HCEC 1CT (cell line): ENCODE data around the gene PDE1A.
A peak's percentile ranks its signal among the peaks of the same experiment; 100 is the strongest.

Experiments used
- DNase-seq: peaks from one replicate; pipeline ENCODE4 v3.0.0-alpha.2; 2017

PDE1A gene

GRCh38 chr2:182113334-182113733, 313.5 kb downstream of the PDE1A start:
- no peak for DNase-seq

GRCh38 chr2:182110347-182110746, 316.5 kb downstream of the PDE1A start:
- DNase-seq, result no peak

- DNase-seq, result no peak
Measured at GRCh38 chr2:182103526-182103925, 323.3 kb downstream of the PDE1A start.

- DNase-seq, result peak; percentile 15
Measured at GRCh38 chr2:182101263-182101662, 325.6 kb downstream of the PDE1A start.

DNA sequence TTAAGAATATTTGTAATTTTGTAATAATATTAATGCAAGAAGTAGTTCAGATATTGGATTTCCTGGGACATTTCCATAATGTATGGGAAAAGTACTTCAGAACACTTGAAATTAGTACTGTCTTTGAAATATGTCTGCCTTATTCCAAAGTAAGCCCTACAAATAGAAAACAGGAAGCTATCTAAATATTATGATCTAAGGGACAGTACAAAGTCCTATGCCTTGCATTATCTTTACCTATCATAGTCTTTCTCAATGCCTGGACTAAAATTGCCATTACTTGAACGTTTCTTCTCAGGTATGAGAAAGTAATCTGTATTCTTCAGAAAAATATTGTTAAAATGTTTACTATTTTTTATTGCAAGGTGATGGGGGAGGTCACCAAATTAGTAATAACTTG, 328.2 kb downstream of the PDE1A start:
- no peak for DNase-seq

- DNase-seq, result no peak
Measured at GRCh38 chr2:182097571-182098164, 329.2 kb downstream of the PDE1A start.

- DNase-seq, result no peak
Measured at GRCh38 chr2:182090486-182090885, 336.4 kb downstream of the PDE1A start.
